Measurements from ENCODE around the gene BPHL.

DNA sequence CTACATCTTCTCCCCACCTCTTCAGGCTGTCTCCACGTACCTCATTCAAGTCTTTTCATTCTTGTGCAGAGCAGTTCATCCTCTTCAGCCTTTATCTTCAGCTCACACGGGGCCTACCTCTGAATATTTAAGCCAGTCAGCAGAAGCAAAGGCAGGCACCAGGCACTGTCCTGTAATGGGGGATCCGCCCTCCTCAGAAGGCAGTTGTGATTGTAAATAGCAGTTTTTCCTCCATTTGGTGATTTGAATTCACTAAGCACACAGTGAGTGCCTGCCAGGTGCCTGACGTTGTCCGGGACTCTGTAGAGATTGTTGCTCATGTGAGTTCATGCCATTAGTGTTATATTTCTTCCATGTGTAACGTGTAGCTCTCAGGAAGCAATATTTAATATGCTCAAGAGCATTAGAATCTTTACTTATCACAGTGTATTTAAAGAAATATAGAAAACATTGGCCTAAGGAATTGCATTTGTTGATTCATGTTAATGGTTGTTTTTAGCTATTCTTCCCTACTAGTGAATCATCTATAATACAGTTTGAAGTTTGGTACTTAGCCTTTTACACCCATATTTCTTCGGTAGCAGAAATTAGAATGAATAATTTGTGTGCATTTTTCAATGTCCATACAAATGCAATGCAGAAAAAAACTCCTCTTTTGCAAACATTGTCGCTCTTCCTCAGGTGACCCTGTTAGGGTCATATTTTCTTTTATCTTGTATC is 17.9 kb downstream of the BPHL start:
- TF ChIP-seq, protein P1, sequence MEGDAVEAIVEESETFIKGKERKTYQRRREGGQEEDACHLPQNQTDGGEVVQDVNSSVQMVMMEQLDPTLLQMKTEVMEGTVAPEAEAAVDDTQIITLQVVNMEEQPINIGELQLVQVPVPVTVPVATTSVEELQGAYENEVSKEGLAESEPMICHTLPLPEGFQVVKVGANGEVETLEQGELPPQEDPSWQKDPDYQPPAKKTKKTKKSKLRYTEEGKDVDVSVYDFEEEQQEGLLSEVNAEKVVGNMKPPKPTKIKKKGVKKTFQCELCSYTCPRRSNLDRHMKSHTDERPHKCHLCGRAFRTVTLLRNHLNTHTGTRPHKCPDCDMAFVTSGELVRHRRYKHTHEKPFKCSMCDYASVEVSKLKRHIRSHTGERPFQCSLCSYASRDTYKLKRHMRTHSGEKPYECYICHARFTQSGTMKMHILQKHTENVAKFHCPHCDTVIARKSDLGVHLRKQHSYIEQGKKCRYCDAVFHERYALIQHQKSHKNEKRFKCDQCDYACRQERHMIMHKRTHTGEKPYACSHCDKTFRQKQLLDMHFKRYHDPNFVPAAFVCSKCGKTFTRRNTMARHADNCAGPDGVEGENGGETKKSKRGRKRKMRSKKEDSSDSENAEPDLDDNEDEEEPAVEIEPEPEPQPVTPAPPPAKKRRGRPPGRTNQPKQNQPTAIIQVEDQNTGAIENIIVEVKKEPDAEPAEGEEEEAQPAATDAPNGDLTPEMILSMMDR (conservative IDR thresholded peaks at IDR 0.05; ENCODE audit: low read depth in 2 of 2) = no peak
- no peak for TF ChIP-seq POLR2AphosphoS5 (IDR thresholded peaks at IDR 0.05; ENCODE audit: low read depth)
